Lower leg skin (tissue), 3 donors: ENCODE data around the gene NAALADL1.

Experiments
- CTCF ChIP-seq, 3 donors: fragments of 450-650 bp; IDR thresholded peaks; one replicate each; pipeline ENCODE4 v1.5.1; 2016; ENCODE audit warnings: antibody characterized with exemption in 3 of 3, mild to moderate bottlenecking in 3 of 3, moderate library complexity in 2 of 3
- POLR2A ChIP-seq, 2 donors: fragments of 450-650 bp; IDR thresholded peaks; one replicate each; pipeline ENCODE4 v1.6.1; 2016 to 2017; ENCODE audit warnings: antibody characterized with exemption in 2 of 2, mild to moderate bottlenecking in 1 of 2, moderate library complexity in 1 of 2

- TF ChIP-seq CTCF (IDR thresholded peaks at IDR 0.05) (no peak), POLR2A (IDR thresholded peaks at IDR 0.05) (no peak)
Observed at GRCh38 chr11:65036931-65037330, 21.4 kb downstream of the NAALADL1 start.
